HepG2 (cell line): ENCODE results near the gene INPP1. TPM values are rescaled to one million over a fixed set of nuclear protein-coding genes. Genes with fewer than 3 reads are reported as not detected.

Experiments used
- ATAC-seq: fragments of 200-7000 bp; cut with Tn5 transposase; 3 replicates; pipeline ENCODE4 v1.9.1; 2020; ENCODE audit warnings: mild to moderate bottlenecking, moderate library complexity
- BruUV-seq: library from RNA; stranded (reverse); fragments of 400-500 nt; replicated peaks from 2 replicates; lab custom pipeline; 2021; lab: Mats Ljungman, UMichigan
- CTCF ChIA-PET: fragments of 300-600 bp; formaldehyde crosslinking; extraction: SDS; loops from one replicate; lab custom pipeline; 2021; ENCODE audit warnings: low total read pairs, inconsistent platforms, low intra/inter-chr PET ratio; lab: Yijun Ruan, JAX
- POLR2A ChIA-PET: fragments of 350-600 bp; sonication (Branson Sonifier 250); formaldehyde crosslinking; loops from one replicate; lab custom pipeline; 2020; ENCODE audit warnings: antibody characterized with exemption, inconsistent platforms; lab: Yijun Ruan, JAX
- DNase-seq: peaks from one replicate; pipeline ENCODE4 v3.0.0-alpha.2; 2015; ENCODE audit warnings: low spot score
- FAIRE-seq: peaks from 3 replicates; lab custom pipeline; 2011; peaks lifted over from hg19 to GRCh38; lab: Jason Lieb, UNC
- H2AFZ ChIP-seq: one replicate; pipeline ENCODE4 v1.6.1; 2011; ENCODE audit warnings: low read length, inconsistent platforms
- H3K27ac ChIP-seq: fragments of 300-600 bp; 3 replicates; pipeline ENCODE4 v1.8.0; 2011; ENCODE audit warnings: mixed run types, mild to moderate bottlenecking, mixed read lengths, low read length, inconsistent platforms; ENCODE audit not compliant: insufficient read depth; ENCODE audit errors: extremely low read length
- H3K27me3 ChIP-seq, 2 experiments: fragments of 200-600 bp in 1 of 2; 2 replicates in 1 of 2; 3 replicates in 1 of 2; pipeline versions ENCODE4 v1.6.0 to v1.8.0; 2011; ENCODE audit warnings: low read length in 2 of 2, mild to moderate bottlenecking in 2 of 2, moderate library complexity in 2 of 2, inconsistent platforms in 1 of 2; ENCODE audit not compliant: insufficient read depth in 2 of 2, control insufficient read depth in 1 of 2
- H3K36me3 ChIP-seq, 2 experiments: fragments of 200-600 bp in 1 of 2; replicated peaks in 1 of 2; 2 replicates in 1 of 2; 3 replicates in 1 of 2; pipeline versions ENCODE4 v1.5.1 to v1.8.0; 2011; ENCODE audit warnings: low read length in 2 of 2, inconsistent platforms in 1 of 2; ENCODE audit not compliant: insufficient read depth in 2 of 2, control insufficient read depth in 1 of 2
- H3K4me1 ChIP-seq: 2 replicates; pipeline ENCODE4 v1.5.1; 2012; ENCODE audit warnings: low read length, inconsistent platforms; ENCODE audit not compliant: insufficient read depth
- H3K4me2 ChIP-seq: 2 replicates; pipeline ENCODE4 v1.6.0; 2011; ENCODE audit warnings: low read depth, low read length, inconsistent platforms
- H3K4me3 ChIP-seq, 3 experiments: fragments of 200-600 bp in 1 of 3; sonication (generic), shearing (Covaris generic) in 1 of 3; replicated peaks in 1 of 3; 2 replicates each; pipeline ENCODE4 v1.5.1; 2011 to 2016; ENCODE audit warnings: low read length in 3 of 3, inconsistent platforms in 2 of 3, low read depth in 2 of 3, mild to moderate bottlenecking in 2 of 3, control low read depth in 1 of 3, mixed read lengths in 1 of 3; ENCODE audit not compliant: insufficient read depth in 1 of 3
- H3K79me2 ChIP-seq: one replicate; pipeline ENCODE4 v1.6.1; 2011; ENCODE audit warnings: low read length, inconsistent platforms; ENCODE audit not compliant: insufficient read depth
- H3K9ac ChIP-seq: 2 replicates; pipeline ENCODE4 v1.6.0; 2011; ENCODE audit warnings: mild to moderate bottlenecking, low read depth, low read length, inconsistent platforms; ENCODE audit not compliant: insufficient read depth
- H3K9me3 ChIP-seq: 2 replicates; pipeline ENCODE4 v1.5.1; 2012; ENCODE audit warnings: mild to moderate bottlenecking, low read length
- H4K20me1 ChIP-seq: 2 replicates; pipeline ENCODE4 v1.6.0; 2011; ENCODE audit warnings: inconsistent platforms, mild to moderate bottlenecking, low read length, moderate library complexity; ENCODE audit not compliant: insufficient read depth
- REXO4 ChIP-seq: sonication (generic); formaldehyde crosslinking; IDR thresholded peaks from 2 replicates; pipeline ENCODE4 v1.8.0; 2022; ENCODE audit warnings: missing genetic modification reagents, mild to moderate bottlenecking, borderline replicate concordance
- TEF ChIP-seq: sonication (generic); formaldehyde crosslinking; IDR thresholded peaks from 2 replicates; pipeline ENCODE4 v1.5.0; 2020; ENCODE audit warnings: missing genetic modification reagents
- ZNF280D ChIP-seq: sonication (generic); formaldehyde crosslinking; IDR thresholded peaks from 2 replicates; pipeline ENCODE4 v1.5.1; 2020; ENCODE audit warnings: mild to moderate bottlenecking, missing genetic modification reagents
- WGBS: methylation state at CpG from one replicate; pipeline ENCODE4 v1.1.6; 2017; ENCODE audit warnings: low lambda C conversion rate; 5-methylcytosine and 5-hydroxymethylcytosine counted together
- in situ Hi-C: cut with HindIII; loops from 2 replicates; pipeline ENCODE4 v1.10.0; 2017; ENCODE audit warnings: low pct_unique_long_range_greater_than_20kb; ENCODE audit not compliant: extremely low pct_ligation_motif_present
- intact Hi-C: fragments of 100-400 bp; cut with micrococcal nuclease; formaldehyde crosslinking; loops from one replicate; pipeline ENCODE4 v1.10.0; 2022; ENCODE audit not compliant: unreplicated experiment
- polyA plus RNA-seq, 8 experiments: library from polyadenylated mRNA; depleted of rRNA in 3 of 8; stranded (reverse) in 7 of 8; unstranded in 1 of 8; fragments of >200 nt; fragmentation: Illumina TruSeq in 4 of 8; extraction: Trizol in 4 of 8; gene quantifications; 2 replicates each; pipeline versions ENCODE4 v1.2.1 to v1.2.3, GENCODE V29; 2011 to 2016; ENCODE audit warnings: low read depth in 4 of 8, missing spikeins in 1 of 8, mixed read lengths in 1 of 8; ENCODE audit not compliant: insufficient read depth in 1 of 8
- total RNA-seq, 5 experiments: library from RNA; depleted of rRNA; stranded (reverse); fragments of >200 nt; fragmentation: Illumina TruSeq; extraction: Trizol; gene quantifications; 2 replicates each; pipeline ENCODE4 v1.2.3, GENCODE V29; 2016; ENCODE audit warnings: low read depth in 1 of 5

Gene INPP1
- total and polyA plus RNA-seq, 2 of the 13 experiments (the other 11 are each of a cell fraction or from before 2014, with no cell fraction given) = 10.0 to 13.3 TPM

DNA sequence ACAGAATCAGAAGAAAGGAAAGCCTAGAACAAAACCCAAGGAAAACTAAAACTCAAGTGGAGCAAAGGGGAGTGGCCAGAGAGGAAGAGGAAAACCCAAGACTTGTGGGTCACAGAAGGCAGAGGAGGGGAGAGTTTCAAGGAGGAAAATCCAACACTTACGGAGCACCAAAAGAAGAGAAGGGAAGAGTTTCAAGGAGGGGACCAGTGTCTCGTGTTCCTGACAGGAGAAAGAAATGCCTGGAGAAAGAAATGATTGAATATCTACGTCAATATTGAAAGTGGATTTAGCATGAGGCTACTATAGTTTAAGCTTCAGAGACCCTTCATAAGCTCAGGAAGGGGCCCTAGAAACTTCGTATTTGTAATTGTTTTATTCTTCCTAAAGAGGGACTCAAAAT is 63.4 kb downstream of the INPP1 start (continued):
- no peak for TF ChIP-seq ZNF280D

DNA sequence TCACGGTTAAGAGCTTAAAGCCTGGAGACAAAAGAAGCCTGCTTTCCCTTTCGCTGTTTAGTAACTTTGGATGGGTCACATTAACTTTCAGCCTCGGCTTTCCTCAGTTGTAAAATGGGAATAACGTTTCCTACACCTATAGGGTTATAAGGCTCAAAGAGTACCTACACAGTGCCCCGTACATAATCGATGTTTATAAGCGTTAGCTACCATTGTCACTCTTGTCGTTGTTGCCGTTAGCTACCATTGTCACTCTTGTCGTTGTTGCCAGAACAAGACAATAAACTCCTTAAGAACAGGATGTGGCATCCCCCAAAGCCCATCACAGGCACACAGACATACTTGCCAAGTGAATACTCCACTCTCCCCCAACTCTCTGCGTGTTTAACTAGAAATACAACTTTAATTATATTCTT is 63.9 kb downstream of the INPP1 start:
- intact Hi-C loops = no loop called here
- Histone ChIP-seq H3K27ac (no peak overlapping the region), H3K4me2 (peak overlapping the region; percentile 78), H3K9me3 (no peaks in the 10 kb centered on the region), H4K20me1 (no peaks in the 10 kb centered on the region), H3K9ac (no peak overlapping the region), H3K79me2 (no peaks in the 10 kb centered on the region), H3K36me3 (no peaks in the 10 kb centered on the region), H2AFZ (no peak overlapping the region), H3K4me3 (peak overlapping the region in 1 of 3 experiments; percentile 73; a peak in 1 of 6 replicates), H3K4me1 (peaks cover 14% of the 10 kb centered on the region), H3K27me3 (peaks cover 3 to 35% of the 10 kb centered on the region in 2 experiments; a peak in 4 of 5 replicates)
- FAIRE-seq (no peak), DNase-seq (no peak), ATAC-seq (no peak)
- no peak for TF ChIP-seq TEF (CRISPR knock-in tag)
- no peak for TF ChIP-seq REXO4 (CRISPR knock-in tag)
- BruUV-seq = no TSS peak
- in situ Hi-C loops = no loop called here
- ChIA-PET POLR2A (no interaction called here), CTCF (no interaction called here)
- 62% methylated on average over 11 of the region's 11 CpGs for WGBS
